ENCODE results near the gene PIP4K2A.

GRCh38 chr10:22537810-22538209, 176.6 kb downstream of the PIP4K2A start:
- TF ChIP-seq POLR2A (IDR thresholded peaks at IDR 0.05): no peak
- TF ChIP-seq, protein P1, sequence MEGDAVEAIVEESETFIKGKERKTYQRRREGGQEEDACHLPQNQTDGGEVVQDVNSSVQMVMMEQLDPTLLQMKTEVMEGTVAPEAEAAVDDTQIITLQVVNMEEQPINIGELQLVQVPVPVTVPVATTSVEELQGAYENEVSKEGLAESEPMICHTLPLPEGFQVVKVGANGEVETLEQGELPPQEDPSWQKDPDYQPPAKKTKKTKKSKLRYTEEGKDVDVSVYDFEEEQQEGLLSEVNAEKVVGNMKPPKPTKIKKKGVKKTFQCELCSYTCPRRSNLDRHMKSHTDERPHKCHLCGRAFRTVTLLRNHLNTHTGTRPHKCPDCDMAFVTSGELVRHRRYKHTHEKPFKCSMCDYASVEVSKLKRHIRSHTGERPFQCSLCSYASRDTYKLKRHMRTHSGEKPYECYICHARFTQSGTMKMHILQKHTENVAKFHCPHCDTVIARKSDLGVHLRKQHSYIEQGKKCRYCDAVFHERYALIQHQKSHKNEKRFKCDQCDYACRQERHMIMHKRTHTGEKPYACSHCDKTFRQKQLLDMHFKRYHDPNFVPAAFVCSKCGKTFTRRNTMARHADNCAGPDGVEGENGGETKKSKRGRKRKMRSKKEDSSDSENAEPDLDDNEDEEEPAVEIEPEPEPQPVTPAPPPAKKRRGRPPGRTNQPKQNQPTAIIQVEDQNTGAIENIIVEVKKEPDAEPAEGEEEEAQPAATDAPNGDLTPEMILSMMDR (IDR thresholded peaks at IDR 0.05): no peak
